VCaP (cell line): Measurements from ENCODE around the gene TMEM131L.
"Not testable (repeated sequence)": the region's sequence is repeated elsewhere in the genome, so short reads cannot be mapped to it uniquely, and the experiment has no call there.

Source experiments
- H3K27ac ChIP-seq: fragments of 450-650 bp; 2 replicates; pipeline ENCODE4 v1.5.1; 2017
- CTCF ChIP-seq: fragments of 450-650 bp; conservative IDR thresholded peaks from 2 replicates; pipeline ENCODE4 v1.5.1; 2017; ENCODE audit warnings: mild to moderate bottlenecking, moderate library complexity

Gene TMEM131L

GRCh38 chr4:153451911-153452657, 14.1 kb upstream of the TMEM131L start:
- H3K27ac ChIP-seq = no peak overlapping the region
- no peak for TF ChIP-seq CTCF

- TF ChIP-seq CTCF = no peak
- no peak overlapping the region for H3K27ac ChIP-seq
These were observed 13.3 kb upstream of the TMEM131L start for GRCh38 chr4:153452658-153453378.

DNA sequence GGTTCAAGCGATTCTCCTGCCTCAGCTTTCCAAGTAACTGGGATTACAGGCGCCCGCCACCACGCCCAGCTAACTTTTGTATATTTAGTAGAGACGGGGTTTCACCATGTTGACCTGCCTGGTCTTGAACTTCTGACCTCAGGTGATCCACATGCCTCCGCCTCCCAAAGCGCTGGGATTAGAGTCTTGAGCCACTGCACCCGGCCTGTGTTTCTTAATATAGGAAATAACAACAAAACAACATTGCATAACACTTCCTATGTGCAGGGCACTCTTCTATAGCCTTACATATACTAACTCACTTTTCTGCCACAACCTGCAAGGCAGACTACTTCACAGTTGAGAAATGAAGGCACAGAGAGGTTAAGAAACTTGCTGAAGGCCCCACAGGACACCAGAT, 12.8 kb upstream of the TMEM131L start:
- no peak overlapping the region for H3K27ac ChIP-seq
- no peak for TF ChIP-seq CTCF

DNA sequence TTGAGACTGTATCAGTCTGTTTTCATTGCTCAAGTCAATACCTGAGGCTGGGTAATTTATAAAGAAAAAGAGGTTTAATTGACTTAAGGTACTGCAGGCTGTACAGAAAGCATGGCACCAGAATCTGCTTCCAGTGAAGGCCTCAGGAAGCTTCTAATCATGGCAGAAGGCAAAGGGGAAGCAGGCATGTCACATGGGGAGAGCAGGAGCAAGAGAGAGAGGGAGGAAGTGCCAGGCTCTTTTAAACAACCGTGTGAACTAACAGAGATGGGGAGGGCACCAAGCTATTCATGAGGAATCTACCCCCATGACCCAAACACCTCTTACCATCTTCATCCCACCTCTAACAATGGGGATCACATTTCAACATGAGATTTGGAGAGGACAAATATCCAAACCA, 7.2 kb upstream of the TMEM131L start:
- TF ChIP-seq CTCF = no peak
- no peak overlapping the region for H3K27ac ChIP-seq

GRCh38 chr4:153461549-153461948, 4.6 kb upstream of the TMEM131L start:
- not testable (repeated sequence) for H3K27ac ChIP-seq

- TF ChIP-seq CTCF = no peak
- no peak overlapping the region for H3K27ac ChIP-seq
These were observed 2.1 kb upstream of the TMEM131L start for GRCh38 chr4:153464068-153464467.

- TF ChIP-seq CTCF = no peak
- peak overlapping the region; percentile 83 for H3K27ac ChIP-seq
These were observed 1.0 kb upstream of the TMEM131L start for GRCh38 chr4:153465140-153465539.

DNA sequence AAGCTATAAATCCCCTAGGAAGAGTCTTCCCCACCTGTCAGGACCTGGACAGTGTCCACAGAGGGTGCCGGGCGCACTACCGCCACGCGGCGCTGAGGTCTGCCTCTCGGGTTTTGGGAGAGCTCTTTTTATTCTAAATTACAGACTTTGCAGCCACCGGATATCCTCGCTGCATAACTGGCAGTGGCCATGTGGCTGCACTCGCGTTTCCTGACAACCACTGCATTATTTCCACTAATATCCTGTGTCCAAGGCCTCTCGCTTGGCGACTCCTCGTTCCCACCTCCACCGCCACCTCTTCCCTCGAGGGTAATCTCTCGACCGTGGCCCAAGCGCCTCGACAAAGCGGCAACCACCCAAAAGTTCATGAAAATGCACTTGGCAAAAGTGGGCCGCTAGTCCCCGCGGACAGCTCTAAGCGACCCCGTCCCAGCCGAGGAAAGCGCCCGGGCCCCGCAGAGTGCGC, 512 bp upstream of the TMEM131L start:
- TF ChIP-seq CTCF = peak; percentile 5; the same call in 1 of the 2 replicates
- H3K27ac ChIP-seq = peak overlapping the region; percentile 83
